Epithelial cell of esophagus (primary cell): ENCODE measurements around the gene NSRP1.
"Not testable (repeated sequence)": the region's sequence is repeated elsewhere in the genome, so short reads cannot be mapped to it uniquely, and the experiment has no call there.

Experiments
- DNase-seq: peaks from one replicate; pipeline ENCODE4 v3.0.0; 2010; ENCODE audit warnings: low read depth
- H3K4me3 ChIP-seq: 2 replicates; pipeline ENCODE4 v1.5.1; 2011; ENCODE audit warnings: mild to moderate bottlenecking, low read length, control low read depth
- TF ChIP-seq, protein P1 (sequence below): IDR thresholded peaks from 2 replicates; pipeline ENCODE4 v1.5.1; 2011; ENCODE audit warnings: low read depth, mild to moderate bottlenecking, low read length, control low read depth, inconsistent platforms; ENCODE audit not compliant: insufficient read depth; ENCODE audit errors: missing control alignments

NSRP1 gene

DNA sequence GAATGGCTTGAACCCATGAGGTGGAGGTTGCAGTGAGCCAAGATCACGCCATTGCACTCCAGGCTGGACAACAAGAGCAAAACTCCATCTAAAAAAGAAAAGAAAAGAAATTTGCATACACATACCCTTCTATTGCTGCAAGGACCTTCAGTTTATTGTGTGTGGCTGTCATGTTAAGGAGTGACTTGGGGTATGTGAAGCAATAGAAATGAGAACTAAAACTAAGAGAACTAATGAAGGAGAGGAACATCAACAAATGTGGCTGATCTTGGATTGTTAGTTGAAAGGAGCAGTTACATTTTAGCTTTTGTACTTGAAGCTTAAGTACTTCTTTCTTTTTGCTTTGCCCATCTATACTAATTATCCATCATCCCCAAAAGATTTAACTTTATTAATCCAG, 12.7 kb upstream of the NSRP1 start:
- no peak for DNase-seq
- TF ChIP-seq, protein P1, sequence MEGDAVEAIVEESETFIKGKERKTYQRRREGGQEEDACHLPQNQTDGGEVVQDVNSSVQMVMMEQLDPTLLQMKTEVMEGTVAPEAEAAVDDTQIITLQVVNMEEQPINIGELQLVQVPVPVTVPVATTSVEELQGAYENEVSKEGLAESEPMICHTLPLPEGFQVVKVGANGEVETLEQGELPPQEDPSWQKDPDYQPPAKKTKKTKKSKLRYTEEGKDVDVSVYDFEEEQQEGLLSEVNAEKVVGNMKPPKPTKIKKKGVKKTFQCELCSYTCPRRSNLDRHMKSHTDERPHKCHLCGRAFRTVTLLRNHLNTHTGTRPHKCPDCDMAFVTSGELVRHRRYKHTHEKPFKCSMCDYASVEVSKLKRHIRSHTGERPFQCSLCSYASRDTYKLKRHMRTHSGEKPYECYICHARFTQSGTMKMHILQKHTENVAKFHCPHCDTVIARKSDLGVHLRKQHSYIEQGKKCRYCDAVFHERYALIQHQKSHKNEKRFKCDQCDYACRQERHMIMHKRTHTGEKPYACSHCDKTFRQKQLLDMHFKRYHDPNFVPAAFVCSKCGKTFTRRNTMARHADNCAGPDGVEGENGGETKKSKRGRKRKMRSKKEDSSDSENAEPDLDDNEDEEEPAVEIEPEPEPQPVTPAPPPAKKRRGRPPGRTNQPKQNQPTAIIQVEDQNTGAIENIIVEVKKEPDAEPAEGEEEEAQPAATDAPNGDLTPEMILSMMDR = no peak
- H3K4me3 ChIP-seq = no peak overlapping the region

DNA sequence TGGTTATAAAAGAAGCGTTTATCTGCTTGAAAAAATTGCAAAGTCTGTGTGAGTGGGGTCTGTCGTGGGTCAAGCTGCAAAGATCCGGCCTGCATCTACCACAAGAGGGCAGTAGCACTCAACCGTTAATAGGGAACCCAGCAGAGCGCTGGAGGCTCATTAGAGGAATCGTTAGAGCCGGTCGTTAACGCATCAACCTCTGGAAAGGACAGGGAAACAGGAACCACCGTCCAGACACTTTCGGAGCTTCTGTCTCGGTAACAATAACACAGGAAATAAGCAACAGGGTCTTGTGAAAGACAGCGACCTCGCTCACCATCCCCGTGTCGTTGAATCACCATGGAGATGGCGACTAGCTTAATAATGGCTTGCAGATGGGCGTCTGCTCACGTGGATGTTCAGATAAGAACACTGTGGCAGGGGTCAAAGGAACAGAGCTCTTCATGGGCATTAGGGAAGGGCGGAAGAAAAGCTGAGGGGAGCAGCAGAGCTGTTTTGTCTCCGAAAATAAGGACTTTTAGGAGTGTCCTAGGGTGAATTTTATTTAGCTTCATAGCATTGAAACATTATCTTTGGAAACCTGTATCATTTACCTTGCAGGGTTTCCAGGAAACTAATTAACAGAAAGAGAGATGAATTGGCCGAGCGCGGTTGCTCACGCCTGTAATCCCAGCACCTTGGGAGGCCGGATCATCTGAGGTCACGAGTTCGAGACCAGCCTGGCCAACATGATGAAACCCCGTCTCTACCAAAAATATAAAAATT, 11.9 kb upstream of the NSRP1 start:
- TF ChIP-seq, protein P1 = peak; percentile 95
- peak overlapping the region; percentile 34 for H3K4me3 ChIP-seq
- DNase-seq = peak; percentile 75

- DNase-seq = no peak
- TF ChIP-seq, protein P1 = no peak
- no peak overlapping the region for H3K4me3 ChIP-seq
Observed at GRCh38 chr17:30112794-30113193, 3.8 kb upstream of the NSRP1 start.

DNA sequence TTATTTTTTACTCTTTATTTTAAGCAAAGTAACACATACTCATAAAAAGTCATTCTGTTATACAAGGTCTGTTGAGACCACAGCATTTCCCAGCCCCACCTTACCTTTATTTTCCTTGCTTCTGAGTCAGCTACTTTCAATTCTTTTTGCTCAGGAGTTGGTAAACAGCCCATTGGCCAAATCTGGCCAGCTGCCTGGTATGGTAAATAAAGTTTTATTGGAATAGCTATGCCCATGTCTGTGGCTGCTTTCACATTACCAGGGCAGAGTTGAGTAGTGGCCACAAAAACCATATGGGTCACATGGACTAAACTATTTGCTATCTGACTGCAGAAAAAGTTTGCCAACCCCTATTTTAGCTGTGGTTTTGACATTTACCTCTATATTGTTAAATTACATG, 3.4 kb upstream of the NSRP1 start:
- TF ChIP-seq, protein P1 = no peak
- no peak overlapping the region for H3K4me3 ChIP-seq
- DNase-seq = peak; percentile 35

DNA sequence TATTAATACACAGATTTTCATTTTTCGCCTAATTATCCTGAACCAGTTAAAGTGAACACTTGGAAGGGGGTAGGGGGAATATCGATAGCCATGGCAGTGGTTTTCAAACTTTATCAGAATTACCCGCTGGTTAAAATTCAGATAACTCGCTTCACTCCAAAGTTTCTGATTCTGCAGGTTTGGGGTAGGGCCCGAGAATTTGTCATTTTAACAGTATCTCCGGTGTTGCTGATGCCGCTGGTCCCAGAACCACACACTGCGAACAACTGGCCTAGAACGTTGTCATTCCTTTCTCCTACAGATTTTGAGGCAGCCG, 313 bp upstream of the NSRP1 start:
- no peak for DNase-seq
- TF ChIP-seq, protein P1 = no peak
- H3K4me3 ChIP-seq = peak overlapping the region; percentile 96

GRCh38 chr17:30117675-30118081, 1.1 kb downstream of the NSRP1 start:
- DNase-seq = no peak
- H3K4me3 ChIP-seq = peak overlapping the region; percentile 96

GRCh38 chr17:30118635-30119034, 2.0 kb downstream of the NSRP1 start:
- H3K4me3 ChIP-seq, DNase-seq: not testable (repeated sequence)

More at GRCh38 chr17:30117675-30118081, 1.1 kb downstream of the NSRP1 start:
- TF ChIP-seq, protein P1 = no peak
